HG02981 (cell line): ENCODE data around the gene PGAM2.
A peak's percentile ranks its signal among the peaks of the same experiment; 100 is the strongest.
"Not testable (repeated sequence)": the region's sequence is repeated elsewhere in the genome, so short reads cannot be mapped to it uniquely, and the experiment has no call there.

Experiments used
- ATAC-seq: cut with Tn5 transposase; IDR thresholded peaks from one replicate; pipeline ENCODE4 v1.9.1; 2021; ENCODE audit warnings: mild to moderate bottlenecking, moderate library complexity; ENCODE audit not compliant: unreplicated experiment

PGAM2 gene

GRCh38 chr7:44052771-44053365, 12.5 kb downstream of the PGAM2 start:
- no peak for ATAC-seq

- no peak for ATAC-seq
Measured at GRCh38 chr7:44051611-44052220, 13.7 kb downstream of the PGAM2 start.

DNA sequence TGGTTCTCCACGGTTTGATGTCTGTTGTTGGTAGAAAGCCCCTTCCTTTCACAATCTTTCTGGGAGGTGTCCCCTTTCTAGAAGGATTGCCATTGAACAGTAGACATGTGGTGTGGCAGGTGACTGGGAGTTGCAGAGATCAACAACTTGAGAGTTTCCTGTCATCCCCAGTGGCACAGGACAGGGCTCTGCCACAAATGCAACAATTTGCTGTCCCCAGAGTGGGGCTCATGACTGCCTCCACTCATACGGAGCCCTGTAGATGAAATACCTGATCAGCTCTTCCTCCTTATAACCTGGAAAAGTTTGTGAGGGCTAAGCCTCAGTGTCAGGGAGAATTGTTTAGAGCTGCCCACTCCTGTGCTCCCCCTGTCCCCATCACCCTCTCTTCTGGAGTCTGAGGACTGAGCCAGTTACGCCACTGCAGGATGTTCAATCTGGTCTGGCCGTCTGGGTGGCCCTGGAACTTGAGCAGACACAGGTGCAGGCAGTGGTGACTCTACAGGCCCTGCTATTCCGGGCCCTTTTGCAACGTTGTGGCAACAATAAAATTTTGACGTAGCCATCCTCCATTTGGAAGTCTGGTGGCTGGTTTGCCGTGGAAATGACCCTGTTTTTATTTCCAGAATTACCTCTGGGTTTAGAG, 14.3 kb downstream of the PGAM2 start:
- no peak for ATAC-seq

GRCh38 chr7:44050121-44050914, 15.0 kb downstream of the PGAM2 start:
- no peak for ATAC-seq

DNA sequence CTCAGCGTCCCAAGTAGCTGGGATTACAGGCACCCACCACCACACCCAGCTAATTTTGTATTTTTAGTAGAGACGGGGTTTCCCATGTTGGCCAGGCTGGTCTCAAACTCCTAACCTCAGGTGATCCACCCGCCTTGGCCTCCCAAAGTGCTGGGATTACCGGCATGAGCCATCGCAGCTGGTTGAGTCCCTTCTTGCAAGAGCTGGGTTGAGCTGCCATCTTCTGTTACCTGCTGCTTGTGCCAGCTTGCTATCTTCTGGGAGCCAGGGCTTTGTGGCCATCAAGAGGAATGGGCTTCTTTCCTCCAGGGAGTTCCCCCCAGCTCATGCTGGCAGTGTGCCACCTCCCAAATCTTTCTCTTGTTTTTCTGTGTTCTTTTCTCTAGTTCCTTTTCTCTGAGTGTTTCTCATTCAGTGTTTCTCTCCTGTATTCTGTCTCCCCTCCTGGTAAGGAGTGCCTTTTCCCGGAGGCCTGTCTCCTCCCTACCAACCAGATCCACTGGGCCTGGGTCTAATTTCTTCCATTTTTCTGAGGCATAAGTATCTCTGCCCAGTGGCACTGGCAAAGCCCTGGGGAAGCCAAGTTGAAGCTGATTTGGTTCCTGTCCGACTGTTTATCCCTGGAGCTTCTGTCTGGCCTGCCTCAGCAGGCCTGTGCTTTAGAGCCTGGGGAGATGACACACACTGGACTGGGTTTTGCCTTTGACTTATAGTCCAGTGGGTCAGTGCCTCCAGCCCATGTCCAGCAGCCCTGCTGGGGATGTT, 17.2 kb downstream of the PGAM2 start:
- ATAC-seq = no peak

DNA sequence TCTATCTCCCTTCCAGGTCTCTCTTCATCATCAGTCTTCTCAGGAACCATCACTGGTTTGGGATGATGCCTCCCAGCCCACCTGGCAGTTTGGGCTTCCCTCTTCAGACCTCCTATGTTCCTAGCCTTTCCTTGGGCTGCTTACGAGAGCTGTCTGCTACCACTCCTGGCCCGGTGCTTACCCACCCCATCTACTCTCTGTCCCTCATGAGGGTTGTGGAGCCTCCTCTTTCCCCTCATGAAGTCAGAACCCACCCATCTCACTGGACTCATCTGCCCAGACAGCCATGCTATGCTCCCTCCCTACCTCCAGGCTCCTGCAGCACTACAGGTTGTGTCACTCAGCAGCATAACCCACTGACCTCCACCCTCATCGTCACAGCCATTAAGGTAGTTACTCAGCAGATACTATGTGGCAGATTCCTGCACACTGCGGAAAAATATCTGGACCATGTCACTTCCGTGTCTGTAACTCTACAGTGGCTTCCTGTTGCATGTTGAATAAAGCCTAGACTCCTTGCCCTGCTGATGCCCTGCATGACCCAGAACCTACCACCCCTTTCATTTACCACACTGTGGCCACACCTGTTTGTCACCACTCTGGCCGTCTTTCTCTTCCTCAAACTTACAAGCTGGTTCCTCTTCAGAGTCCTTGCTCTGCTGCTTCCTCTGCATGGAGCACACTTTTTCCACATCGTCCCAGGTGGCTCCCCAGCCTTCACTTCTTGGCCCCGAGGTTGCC, 18.9 kb downstream of the PGAM2 start:
- peak; percentile 60 for ATAC-seq

DNA sequence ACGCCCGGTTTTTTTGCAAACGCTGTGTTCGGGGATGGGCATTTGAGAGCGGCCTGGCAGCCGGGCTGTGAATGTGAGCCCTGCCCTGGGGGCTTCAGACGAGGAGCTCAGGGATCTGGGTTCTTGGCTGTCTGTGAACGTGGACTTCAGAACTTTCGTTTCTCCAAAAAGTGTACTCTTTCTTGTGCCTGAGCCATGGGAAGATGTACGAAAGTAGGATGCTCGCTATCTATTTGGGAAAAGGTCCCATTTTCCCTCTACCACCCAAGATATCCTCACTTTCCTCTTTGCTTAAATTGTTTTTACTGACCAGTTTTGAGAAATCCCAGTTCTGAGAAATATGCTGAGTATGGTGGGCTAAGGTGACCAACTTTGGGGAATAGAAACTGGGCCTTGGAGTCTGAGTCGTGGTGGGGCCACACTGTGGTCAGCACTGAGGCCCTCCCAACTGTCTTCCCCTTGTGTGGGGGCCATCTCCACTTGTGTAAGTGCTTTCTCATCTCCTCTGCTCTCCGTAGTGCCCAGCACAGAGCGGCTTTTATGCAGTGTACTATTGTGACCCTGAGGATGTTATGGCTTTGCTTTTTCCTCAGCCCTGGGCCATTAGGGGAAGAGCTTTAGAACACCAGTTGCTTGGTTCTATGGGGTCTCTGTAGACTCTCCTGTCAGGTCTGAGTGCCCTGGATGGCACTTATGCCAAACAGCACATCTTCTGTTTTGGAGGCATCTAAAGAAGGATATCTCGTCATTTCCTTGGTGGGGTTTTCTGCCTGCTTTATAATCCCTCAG, 19.9 kb downstream of the PGAM2 start:
- ATAC-seq = no peak

DNA sequence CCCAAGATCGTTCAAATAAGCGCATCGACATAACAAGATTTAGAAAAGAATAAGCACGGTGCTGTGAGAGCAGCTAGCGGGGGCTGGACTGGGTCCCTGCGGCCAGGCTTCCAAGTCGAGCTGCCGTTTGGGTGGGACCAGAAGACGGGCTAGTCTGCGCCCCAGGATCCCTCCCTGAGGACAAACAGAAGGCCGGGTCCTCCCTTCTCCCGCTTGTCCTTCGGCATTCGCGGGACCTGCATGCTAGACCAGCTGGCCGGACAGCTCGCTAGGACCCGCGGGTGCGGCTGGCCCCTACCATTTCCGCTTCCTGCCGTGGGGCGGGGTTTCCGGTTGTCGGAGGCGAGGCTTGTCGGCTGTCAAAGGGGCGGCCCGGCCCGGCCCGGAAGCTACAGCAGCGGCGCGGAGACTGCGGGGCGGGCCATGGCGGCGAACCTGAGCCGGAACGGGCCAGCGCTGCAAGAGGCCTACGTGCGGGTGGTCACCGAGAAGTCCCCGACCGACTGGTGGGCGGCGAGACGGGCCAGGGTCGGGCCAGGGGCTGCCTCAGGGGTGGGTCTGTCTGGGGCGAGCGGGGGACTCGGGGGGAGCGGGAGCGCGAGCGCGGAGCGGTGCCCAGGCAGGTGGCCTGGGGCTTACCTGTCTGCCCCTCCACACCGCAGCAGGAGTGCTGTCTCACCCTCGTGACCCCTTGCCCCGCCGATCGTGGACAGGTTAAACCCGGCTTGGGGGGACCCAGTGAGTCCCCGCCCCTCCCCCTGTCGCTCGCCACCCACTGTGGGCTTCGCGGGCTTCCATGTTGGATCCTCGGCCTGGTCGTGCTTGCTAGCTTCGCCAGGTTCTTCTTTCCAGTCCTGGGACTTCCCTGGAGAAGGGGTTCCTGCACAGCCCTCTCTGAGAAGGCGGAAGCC, 20.8 kb downstream of the PGAM2 start, which contains the start of gene DBNL:
Gene DBNL (plus strand): TSS at position 388 of the 911 bp plus-strand sequence. CDS start 36 bp downstream, at position 424.
- peak; percentile 61 for ATAC-seq

- no peak for ATAC-seq
Measured at GRCh38 chr7:44043902-44044301, 21.5 kb downstream of the PGAM2 start.

DNA sequence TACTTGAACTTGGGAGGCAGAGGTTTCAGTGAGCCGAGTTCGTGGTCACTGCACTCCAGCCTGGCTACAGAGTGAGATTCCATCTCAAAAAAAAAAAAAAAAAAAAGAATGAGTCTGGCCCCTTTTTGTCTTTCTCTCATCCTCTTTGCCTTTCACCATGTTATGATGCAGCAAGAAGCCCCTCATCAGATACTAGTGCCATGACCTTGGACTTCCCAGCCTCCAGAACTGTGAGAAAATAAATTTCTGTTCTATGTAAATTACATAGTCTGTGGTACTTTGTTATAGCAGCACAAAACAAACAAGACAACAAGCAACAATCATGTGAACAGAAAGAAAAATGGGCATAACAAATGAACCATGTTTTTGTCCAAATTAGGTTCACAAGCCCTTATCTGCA, 23.1 kb downstream of the PGAM2 start:
- ATAC-seq = no peak

- peak; percentile 39 for ATAC-seq
Measured at GRCh38 chr7:44040493-44040891, 24.9 kb downstream of the PGAM2 start.

DNA sequence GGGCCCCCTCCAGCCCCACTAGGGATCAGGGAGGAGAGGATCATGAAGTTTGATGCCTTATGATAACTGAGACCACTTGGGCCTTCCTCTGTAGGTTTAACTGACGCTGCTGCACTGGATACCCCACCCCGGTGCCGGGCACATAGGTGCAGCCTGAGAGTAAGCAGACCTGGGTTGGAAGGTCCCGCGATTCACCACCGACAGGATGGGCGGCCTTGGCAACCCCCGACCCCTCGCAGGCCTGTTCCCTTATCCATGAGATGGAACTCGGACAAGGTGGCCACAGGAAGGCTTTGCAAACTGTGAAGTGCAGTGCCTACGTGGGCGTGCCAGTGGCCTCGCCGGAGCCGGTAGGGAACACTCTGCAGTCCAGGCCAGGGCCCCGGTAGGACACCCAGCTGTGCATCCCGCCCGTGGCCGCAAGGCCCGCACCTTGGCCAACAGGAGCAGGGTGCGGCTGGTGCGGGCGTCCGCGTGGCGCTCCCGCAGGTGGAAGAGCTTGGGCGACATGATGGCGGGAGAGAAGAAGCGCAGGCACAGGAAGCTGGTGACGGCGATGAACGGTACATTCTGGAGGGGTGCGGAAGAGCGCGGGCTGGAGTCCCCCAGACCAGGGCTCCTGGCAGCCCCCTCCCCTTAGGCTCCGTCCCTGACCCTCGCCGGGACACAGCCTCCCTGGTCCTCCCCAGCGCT, 25.4 kb downstream of the PGAM2 start:
- ATAC-seq = peak; percentile 4

DNA sequence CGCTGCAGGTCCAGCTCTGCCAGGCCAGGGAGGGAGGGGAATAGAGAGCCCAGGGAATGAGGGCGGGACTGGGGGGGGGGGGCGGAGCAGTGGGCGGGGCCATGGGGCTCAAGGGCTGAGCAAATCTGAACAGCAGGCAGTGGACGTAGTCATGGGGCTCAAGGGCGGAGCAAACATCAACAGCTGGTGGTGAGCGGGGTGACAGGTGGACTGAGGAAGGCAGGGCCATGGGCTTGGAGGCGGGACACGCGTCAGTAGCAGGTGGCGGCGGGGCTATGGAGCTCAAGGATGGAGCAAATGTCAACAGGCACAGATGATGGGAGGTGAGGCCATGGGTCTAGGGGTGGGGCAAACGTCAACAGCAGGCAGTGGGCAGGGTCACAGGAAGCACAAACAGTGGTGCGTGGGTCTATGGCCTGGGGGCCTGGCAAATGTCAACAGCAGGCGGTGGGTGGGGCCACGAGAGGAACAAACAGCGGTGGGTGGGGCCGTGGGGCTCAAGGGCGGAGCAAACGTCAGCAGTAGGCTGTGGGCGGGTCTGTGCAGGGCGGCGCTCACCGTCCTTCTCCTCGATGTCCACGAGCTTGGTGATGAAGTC, 26.3 kb downstream of the PGAM2 start:
- peak; percentile 59 for ATAC-seq

DNA sequence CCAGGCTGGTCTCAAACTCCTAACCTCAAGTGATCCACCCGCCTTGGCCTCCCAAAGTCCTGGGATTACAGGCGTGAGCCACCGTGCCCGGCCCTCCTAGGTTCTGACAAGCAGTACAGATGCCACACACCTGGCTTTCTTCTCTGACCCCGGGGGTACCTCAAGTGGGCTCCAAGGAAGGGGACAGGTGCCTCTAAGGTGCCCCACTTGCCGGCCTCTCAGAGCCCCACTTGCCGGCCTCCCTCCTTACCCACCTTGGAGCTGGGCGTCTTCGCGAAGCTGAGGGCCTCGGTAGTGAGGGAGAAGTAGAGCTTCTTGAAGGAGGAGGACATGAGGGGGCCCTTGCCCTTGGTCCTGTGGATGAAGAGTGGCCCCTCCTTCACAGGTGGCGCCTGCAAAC, 26.8 kb downstream of the PGAM2 start:
- ATAC-seq = not testable (repeated sequence)

- ATAC-seq = not testable (repeated sequence)
Measured at GRCh38 chr7:44037951-44038350, 27.4 kb downstream of the PGAM2 start.

DNA sequence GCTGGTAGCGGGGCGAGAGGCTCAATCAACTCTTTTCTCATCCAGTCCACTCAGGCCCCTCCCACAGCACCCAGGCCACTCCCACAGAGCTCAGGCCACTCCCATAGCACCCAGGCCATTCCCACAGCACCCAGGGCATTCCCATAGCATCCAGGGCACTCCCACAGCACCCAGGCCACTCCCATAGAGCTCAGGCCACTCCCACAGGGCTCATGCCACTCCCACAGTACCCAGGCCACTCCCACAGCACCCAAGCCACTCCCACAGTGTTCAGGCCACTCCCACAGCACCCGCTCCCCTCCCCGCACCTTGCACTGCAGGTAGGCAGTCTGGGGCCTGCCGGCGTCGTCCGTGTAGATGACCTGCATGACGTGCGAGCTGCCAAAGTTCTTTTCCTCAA, 29.0 kb downstream of the PGAM2 start:
- ATAC-seq = not testable (repeated sequence)
